GM12874 (cell line): ENCODE results near the gene SNIP1.

ENCODE experiments used
- CTCF ChIP-seq: IDR thresholded peaks from 2 replicates; pipeline ENCODE4 v1.5.1; 2011; ENCODE audit warnings: low read depth, mild to moderate bottlenecking, control low read depth, low read length, moderate library complexity; ENCODE audit not compliant: insufficient read depth

Gene SNIP1

GRCh38 chr1:37553598-37553926 lies 531 bp downstream of the SNIP1 start:
- TF ChIP-seq CTCF = no peak

GRCh38 chr1:37549341-37549740 lies 4.8 kb downstream of the SNIP1 start:
- TF ChIP-seq CTCF = no peak

GRCh38 chr1:37545019-37545418 lies 9.1 kb downstream of the SNIP1 start:
- TF ChIP-seq CTCF = no peak

GRCh38 chr1:37544530-37544929 lies 9.6 kb downstream of the SNIP1 start:
- no peak for TF ChIP-seq CTCF

GRCh38 chr1:37540036-37540785 lies 13.9 kb downstream of the SNIP1 start:
- TF ChIP-seq CTCF = no peak

- no peak for TF ChIP-seq CTCF
Observed at GRCh38 chr1:37537378-37537777, 16.7 kb downstream of the SNIP1 start.

- TF ChIP-seq CTCF = no peak
Observed at GRCh38 chr1:37533317-37534093, 20.6 kb downstream of the SNIP1 start.
